ENCODE measurements around the gene TRMT1L.

The TRMT1L gene

GRCh38 chr1:185152187-185152767, 4.5 kb downstream of the TRMT1L start:
- no peak for TF ChIP-seq CTCF (IDR thresholded peaks at IDR 0.05; ENCODE audit: insufficient read depth, low read depth, low read length, missing control alignments)
- no peak overlapping the region for H3K4me3 ChIP-seq (ENCODE audit: low read depth, low read length)
- DNase-seq (ENCODE audit: low read depth) = no peak

- H3K4me3 ChIP-seq (ENCODE audit: low read depth, low read length) = no peak overlapping the region
- no peak for DNase-seq (ENCODE audit: low read depth)
- no peak for TF ChIP-seq CTCF (IDR thresholded peaks at IDR 0.05; ENCODE audit: insufficient read depth, low read depth, low read length, missing control alignments)
These were observed 5.5 kb downstream of the TRMT1L start for GRCh38 chr1:185151215-185151614.

- H3K4me3 ChIP-seq (ENCODE audit: low read depth, low read length) = no peak overlapping the region
- TF ChIP-seq CTCF (IDR thresholded peaks at IDR 0.05; ENCODE audit: insufficient read depth, low read depth, low read length, missing control alignments) = no peak
- DNase-seq (ENCODE audit: low read depth) = no peak
These were observed 12.5 kb downstream of the TRMT1L start for GRCh38 chr1:185144233-185144632.

- no peak for DNase-seq (ENCODE audit: low read depth)
These were observed 17.5 kb downstream of the TRMT1L start for GRCh38 chr1:185139246-185139645.

GRCh38 chr1:185137896-185138545, 18.7 kb downstream of the TRMT1L start:
- TF ChIP-seq CTCF (IDR thresholded peaks at IDR 0.05; ENCODE audit: insufficient read depth, low read depth, low read length, missing control alignments) = no peak
- no peak for DNase-seq (ENCODE audit: low read depth)

More at GRCh38 chr1:185139246-185139645, 17.5 kb downstream of the TRMT1L start:
- no peak overlapping the region for H3K4me3 ChIP-seq (ENCODE audit: low read depth, low read length)
- TF ChIP-seq CTCF (IDR thresholded peaks at IDR 0.05; ENCODE audit: insufficient read depth, low read depth, low read length, missing control alignments) = no peak

GRCh38 chr1:185132534-185132933, 24.2 kb downstream of the TRMT1L start:
- no peak for TF ChIP-seq CTCF (IDR thresholded peaks at IDR 0.05; ENCODE audit: insufficient read depth, low read depth, low read length, missing control alignments)
- H3K4me3 ChIP-seq (ENCODE audit: low read depth, low read length) = no peak overlapping the region
- no peak for DNase-seq (ENCODE audit: low read depth)

More at GRCh38 chr1:185137896-185138545, 18.7 kb downstream of the TRMT1L start:
- H3K4me3 ChIP-seq (ENCODE audit: low read depth, low read length) = no peak overlapping the region

GRCh38 chr1:185129708-185130107, 27.0 kb downstream of the TRMT1L start:
- H3K4me3 ChIP-seq (ENCODE audit: low read depth, low read length) = no peak overlapping the region
- no peak for TF ChIP-seq CTCF (IDR thresholded peaks at IDR 0.05; ENCODE audit: insufficient read depth, low read depth, low read length, missing control alignments)
- no peak for DNase-seq (ENCODE audit: low read depth)
